NB4 (cell line): Measurements from ENCODE around the gene C11orf86.

Experiments used
- DNase-seq: peaks from one replicate; pipeline ENCODE4 v3.0.0; 2010; ENCODE audit warnings: low read depth
- H3K4me3 ChIP-seq: one replicate; pipeline ENCODE4 v1.5.1; 2011; ENCODE audit warnings: mild to moderate bottlenecking, low read depth, low read length, moderate library complexity
- MYC ChIP-seq: IDR thresholded peaks from 2 replicates; pipeline ENCODE4 v1.6.1; 2011; ENCODE audit warnings: low read depth, low read length
- POLR2A ChIP-seq: IDR thresholded peaks from 2 replicates; pipeline ENCODE4 v1.6.1; 2011; ENCODE audit warnings: mild to moderate bottlenecking; ENCODE audit not compliant: insufficient read length; ENCODE audit errors: extremely low read depth
- TF ChIP-seq, protein P1 (sequence below): IDR thresholded peaks from one replicate; pipeline ENCODE4 v1.5.1; 2012; ENCODE audit warnings: low read depth, low read length
- TF ChIP-seq, protein P2 (sequence below): IDR thresholded peaks from 2 replicates; pipeline ENCODE4 v1.6.1; 2011; ENCODE audit warnings: low read depth, low read length

C11orf86 gene

DNA sequence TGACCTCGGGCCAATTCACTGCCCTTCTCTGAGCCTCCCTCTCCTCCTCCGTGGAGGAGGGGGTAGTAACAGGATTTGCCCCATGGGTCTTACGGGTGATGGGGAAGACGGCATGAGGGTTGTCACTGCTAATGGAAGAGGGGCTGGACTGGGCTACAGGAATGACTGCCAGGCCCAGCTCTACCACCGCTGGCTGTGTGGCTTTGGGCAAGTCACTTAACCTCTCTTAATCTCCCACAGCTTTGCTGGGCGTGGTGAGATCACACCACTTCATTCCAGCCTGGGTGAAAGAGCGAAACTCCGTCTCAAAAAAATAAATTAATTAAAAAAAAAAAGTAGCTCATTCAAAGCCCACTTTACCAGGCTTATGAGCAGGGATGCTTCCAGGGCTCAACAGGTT, 50.6 kb downstream of the C11orf86 start:
- no peak for DNase-seq
- TF ChIP-seq, protein P1, sequence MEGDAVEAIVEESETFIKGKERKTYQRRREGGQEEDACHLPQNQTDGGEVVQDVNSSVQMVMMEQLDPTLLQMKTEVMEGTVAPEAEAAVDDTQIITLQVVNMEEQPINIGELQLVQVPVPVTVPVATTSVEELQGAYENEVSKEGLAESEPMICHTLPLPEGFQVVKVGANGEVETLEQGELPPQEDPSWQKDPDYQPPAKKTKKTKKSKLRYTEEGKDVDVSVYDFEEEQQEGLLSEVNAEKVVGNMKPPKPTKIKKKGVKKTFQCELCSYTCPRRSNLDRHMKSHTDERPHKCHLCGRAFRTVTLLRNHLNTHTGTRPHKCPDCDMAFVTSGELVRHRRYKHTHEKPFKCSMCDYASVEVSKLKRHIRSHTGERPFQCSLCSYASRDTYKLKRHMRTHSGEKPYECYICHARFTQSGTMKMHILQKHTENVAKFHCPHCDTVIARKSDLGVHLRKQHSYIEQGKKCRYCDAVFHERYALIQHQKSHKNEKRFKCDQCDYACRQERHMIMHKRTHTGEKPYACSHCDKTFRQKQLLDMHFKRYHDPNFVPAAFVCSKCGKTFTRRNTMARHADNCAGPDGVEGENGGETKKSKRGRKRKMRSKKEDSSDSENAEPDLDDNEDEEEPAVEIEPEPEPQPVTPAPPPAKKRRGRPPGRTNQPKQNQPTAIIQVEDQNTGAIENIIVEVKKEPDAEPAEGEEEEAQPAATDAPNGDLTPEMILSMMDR, result no peak
- TF ChIP-seq MYC, result no peak
- no peak for TF ChIP-seq POLR2A
- TF ChIP-seq, protein P2, sequence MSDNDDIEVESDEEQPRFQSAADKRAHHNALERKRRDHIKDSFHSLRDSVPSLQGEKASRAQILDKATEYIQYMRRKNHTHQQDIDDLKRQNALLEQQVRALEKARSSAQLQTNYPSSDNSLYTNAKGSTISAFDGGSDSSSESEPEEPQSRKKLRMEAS, result no peak
- H3K4me3 ChIP-seq, result no peak overlapping the region
